Measurements from ENCODE around the gene UCN2. TPM values are rescaled to one million over a fixed set of nuclear protein-coding genes. Genes with fewer than 3 reads are reported as not detected.

Gene UCN2
- total and polyA plus RNA-seq, 2 of the 8 experiments (the other 6 are each of a cell fraction or from before 2014, with no cell fraction given), result 0.14 TPM; not detected in 1

GRCh38 chr3:48555949-48556795 is 7.4 kb downstream of the UCN2 start (continued):
- TF ChIP-seq ATF3 (IDR thresholded peaks at IDR 0.05; ENCODE audit: insufficient read depth, low read depth, low read length) (no peak), SIX5 (IDR thresholded peaks at IDR 0.05; ENCODE audit: low read depth, low read length) (no peak), SIN3A (conservative IDR thresholded peaks at IDR 0.05 in 1 of 2, IDR thresholded peaks at IDR 0.05 in 1 of 2; ENCODE audit: low read depth in 1 of 2, low read length in 2 of 2) (peak; percentile 42 to 48; a peak in 2 of 4 replicates), FOSL1 (IDR thresholded peaks at IDR 0.05; ENCODE audit: insufficient read depth, low read depth, low read length) (no peak), RXRA (IDR thresholded peaks at IDR 0.05; ENCODE audit: insufficient read depth, low read depth, low read length) (no peak)

All from H1 (cell line).